Measurements from ENCODE around the gene SERP1.

SERP1 gene

GRCh38 chr3:150581174-150581573 is 34.9 kb upstream of the SERP1 start:
- Histone ChIP-seq H3K9me3 (ENCODE audit: control extremely low read depth in 1 of 5, control insufficient read depth in 4 of 5, insufficient read depth in 2 of 5, low read depth in 1 of 5, low read length in 4 of 5) (no peaks in the 10 kb centered on the region), H3K36me3 (ENCODE audit: control insufficient read depth in 4 of 4, insufficient read depth in 4 of 4, low read length in 3 of 4) (peaks cover 26 to 78% (median 44%) of the 10 kb centered on the region in 4 experiments), H3K27ac (ENCODE audit: insufficient read depth in 1 of 2, low read depth in 1 of 2, low read length in 2 of 2, poor library complexity in 1 of 2, severe bottlenecking in 2 of 2) (no peak overlapping the region), H3K4me1 (ENCODE audit: control extremely low read depth in 1 of 4, control insufficient read depth in 4 of 4, insufficient read depth in 4 of 4, low read length in 3 of 4) (peaks cover 0 to under 1% (median 0%) of the 10 kb centered on the region in 4 experiments), H3K4me3 (ENCODE audit: control insufficient read depth in 1 of 7, extremely low read depth in 1 of 7, insufficient read depth in 4 of 7, low read depth in 2 of 7, low read length in 6 of 7) (no peak overlapping the region), H3K27me3 (replicated peaks in 2 of 5; ENCODE audit: control insufficient read depth in 4 of 5, insufficient read depth in 5 of 5, low read length in 4 of 5) (no peaks in the 10 kb centered on the region)
- DNase-seq, result no peak
- CTCF ChIA-PET, result no interaction called here
- POLR2A ChIA-PET, result no interaction called here

- WGBS (ENCODE audit: insufficient coverage), result no CpG with 5 or more reads among the region's 1 CpG
- H3K27ac ChIP-seq (ENCODE audit: insufficient read depth in 1 of 2, low read depth in 1 of 2, low read length in 2 of 2, poor library complexity in 1 of 2, severe bottlenecking in 2 of 2), result no peak overlapping the region
- H3K27me3 ChIP-seq (replicated peaks in 2 of 5; ENCODE audit: control insufficient read depth in 4 of 5, insufficient read depth in 5 of 5, low read length in 4 of 5), result no peaks in the 10 kb centered on the region
- no peaks in the 10 kb centered on the region for H3K9me3 ChIP-seq (ENCODE audit: control extremely low read depth in 1 of 5, control insufficient read depth in 4 of 5, insufficient read depth in 2 of 5, low read depth in 1 of 5, low read length in 4 of 5)
- CTCF ChIA-PET, result interaction anchor here (1.3 to 2.4 kb wide), 6 partner anchors 8 to 16 kb away, joined by 4 to 7 read pairs (median 4); no protein-coding TSS in a partner anchor
- peaks cover 0 to 9% (median 4%) of the 10 kb centered on the region in 4 experiments for H3K4me1 ChIP-seq (ENCODE audit: control extremely low read depth in 1 of 4, control insufficient read depth in 4 of 4, insufficient read depth in 4 of 4, low read length in 3 of 4)
- peak in 2 of 3 donors; percentile 28 to 30 for DNase-seq
- H3K36me3 ChIP-seq (ENCODE audit: control insufficient read depth in 4 of 4, insufficient read depth in 4 of 4, low read length in 3 of 4), result peaks cover 17 to 68% (median 33%) of the 10 kb centered on the region in 4 experiments
- no peak overlapping the region for H3K4me3 ChIP-seq (ENCODE audit: control insufficient read depth in 1 of 7, extremely low read depth in 1 of 7, insufficient read depth in 4 of 7, low read depth in 2 of 7, low read length in 6 of 7)
- POLR2A ChIA-PET, result no interaction called here
These were observed 31.6 kb upstream of the SERP1 start for GRCh38 chr3:150577855-150578254.

- POLR2A ChIA-PET, result no interaction called here
- Histone ChIP-seq H3K27me3 (replicated peaks in 2 of 5; ENCODE audit: control insufficient read depth in 4 of 5, insufficient read depth in 5 of 5, low read length in 4 of 5) (no peaks in the 10 kb centered on the region), H3K27ac (ENCODE audit: insufficient read depth in 1 of 2, low read depth in 1 of 2, low read length in 2 of 2, poor library complexity in 1 of 2, severe bottlenecking in 2 of 2) (no peak overlapping the region), H3K9me3 (ENCODE audit: control extremely low read depth in 1 of 5, control insufficient read depth in 4 of 5, insufficient read depth in 2 of 5, low read depth in 1 of 5, low read length in 4 of 5) (no peaks in the 10 kb centered on the region), H3K36me3 (ENCODE audit: control insufficient read depth in 4 of 4, insufficient read depth in 4 of 4, low read length in 3 of 4) (peaks cover 14 to 65% (median 45%) of the 10 kb centered on the region in 4 experiments), H3K4me1 (ENCODE audit: control extremely low read depth in 1 of 4, control insufficient read depth in 4 of 4, insufficient read depth in 4 of 4, low read length in 3 of 4) (no peaks in the 10 kb centered on the region), H3K4me3 (ENCODE audit: control insufficient read depth in 1 of 7, extremely low read depth in 1 of 7, insufficient read depth in 4 of 7, low read depth in 2 of 7, low read length in 6 of 7) (no peak overlapping the region)
- 100% methylated on average over 1 of the region's 1 CpG for WGBS (ENCODE audit: insufficient coverage)
- DNase-seq, result no peak
- CTCF ChIA-PET, result interaction anchor here (0.7 to 1.7 kb wide), 4 partner anchors 8 to 40 kb away, joined by 3 to 7 read pairs (median 3); no protein-coding TSS in a partner anchor
These were observed 21.0 kb upstream of the SERP1 start for GRCh38 chr3:150567328-150567727.

- no peak for DNase-seq
- H3K9me3 ChIP-seq (ENCODE audit: control extremely low read depth in 1 of 5, control insufficient read depth in 4 of 5, insufficient read depth in 2 of 5, low read depth in 1 of 5, low read length in 4 of 5), result no peaks in the 10 kb centered on the region
- H3K36me3 ChIP-seq (ENCODE audit: control insufficient read depth in 4 of 4, insufficient read depth in 4 of 4, low read length in 3 of 4), result peaks cover 12 to 57% (median 35%) of the 10 kb centered on the region in 4 experiments
- no peak overlapping the region for H3K27ac ChIP-seq (ENCODE audit: insufficient read depth in 1 of 2, low read depth in 1 of 2, low read length in 2 of 2, poor library complexity in 1 of 2, severe bottlenecking in 2 of 2)
- H3K4me3 ChIP-seq (ENCODE audit: control insufficient read depth in 1 of 7, extremely low read depth in 1 of 7, insufficient read depth in 4 of 7, low read depth in 2 of 7, low read length in 6 of 7), result no peak overlapping the region
- no CpG with 5 or more reads among the region's 2 CpGs for WGBS (ENCODE audit: insufficient coverage)
- no peaks in the 10 kb centered on the region for H3K27me3 ChIP-seq (replicated peaks in 2 of 5; ENCODE audit: control insufficient read depth in 4 of 5, insufficient read depth in 5 of 5, low read length in 4 of 5)
- no peaks in the 10 kb centered on the region for H3K4me1 ChIP-seq (ENCODE audit: control extremely low read depth in 1 of 4, control insufficient read depth in 4 of 4, insufficient read depth in 4 of 4, low read length in 3 of 4)
- CTCF ChIA-PET, result interaction anchor here (1.5 kb wide), 1 partner anchor 13 kb away, joined by 7 read pairs; no protein-coding TSS in a partner anchor
- POLR2A ChIA-PET, result no interaction called here
These were observed 17.9 kb upstream of the SERP1 start for GRCh38 chr3:150564243-150564642.

GRCh38 chr3:150557725-150558124 is 11.4 kb upstream of the SERP1 start:
- CTCF ChIA-PET, result interaction anchor here (1.6 to 1.9 kb wide), 2 partner anchors 10 to 28 kb away, joined by 5 to 6 read pairs; no protein-coding TSS in a partner anchor
- no peaks in the 10 kb centered on the region for H3K9me3 ChIP-seq (ENCODE audit: control extremely low read depth in 1 of 5, control insufficient read depth in 4 of 5, insufficient read depth in 2 of 5, low read depth in 1 of 5, low read length in 4 of 5)
- peaks cover 10 to 48% (median 25%) of the 10 kb centered on the region in 4 experiments for H3K36me3 ChIP-seq (ENCODE audit: control insufficient read depth in 4 of 4, insufficient read depth in 4 of 4, low read length in 3 of 4)
- no peaks in the 10 kb centered on the region for H3K27me3 ChIP-seq (replicated peaks in 2 of 5; ENCODE audit: control insufficient read depth in 4 of 5, insufficient read depth in 5 of 5, low read length in 4 of 5)
- H3K4me1 ChIP-seq (ENCODE audit: control extremely low read depth in 1 of 4, control insufficient read depth in 4 of 4, insufficient read depth in 4 of 4, low read length in 3 of 4), result no peaks in the 10 kb centered on the region
- no peak for DNase-seq
- no CpG with 5 or more reads among the region's 1 CpG for WGBS (ENCODE audit: insufficient coverage)
- no peak overlapping the region for H3K27ac ChIP-seq (ENCODE audit: insufficient read depth in 1 of 2, low read depth in 1 of 2, low read length in 2 of 2, poor library complexity in 1 of 2, severe bottlenecking in 2 of 2)
- no peak overlapping the region for H3K4me3 ChIP-seq (ENCODE audit: control insufficient read depth in 1 of 7, extremely low read depth in 1 of 7, insufficient read depth in 4 of 7, low read depth in 2 of 7, low read length in 6 of 7)
- POLR2A ChIA-PET, result interaction anchor here (0.6 kb wide), 1 partner anchor 15 kb away, joined by 3 read pairs; no protein-coding TSS in a partner anchor

GRCh38 chr3:150556792-150557191 is 10.5 kb upstream of the SERP1 start:
- no peak for DNase-seq
- Histone ChIP-seq H3K4me1 (ENCODE audit: control extremely low read depth in 1 of 4, control insufficient read depth in 4 of 4, insufficient read depth in 4 of 4, low read length in 3 of 4) (no peaks in the 10 kb centered on the region), H3K27ac (ENCODE audit: insufficient read depth in 1 of 2, low read depth in 1 of 2, low read length in 2 of 2, poor library complexity in 1 of 2, severe bottlenecking in 2 of 2) (no peak overlapping the region), H3K4me3 (ENCODE audit: control insufficient read depth in 1 of 7, extremely low read depth in 1 of 7, insufficient read depth in 4 of 7, low read depth in 2 of 7, low read length in 6 of 7) (no peak overlapping the region), H3K9me3 (ENCODE audit: control extremely low read depth in 1 of 5, control insufficient read depth in 4 of 5, insufficient read depth in 2 of 5, low read depth in 1 of 5, low read length in 4 of 5) (no peaks in the 10 kb centered on the region), H3K36me3 (ENCODE audit: control insufficient read depth in 4 of 4, insufficient read depth in 4 of 4, low read length in 3 of 4) (peaks cover 8 to 50% (median 25%) of the 10 kb centered on the region in 4 experiments), H3K27me3 (replicated peaks in 2 of 5; ENCODE audit: control insufficient read depth in 4 of 5, insufficient read depth in 5 of 5, low read length in 4 of 5) (no peaks in the 10 kb centered on the region)
- ChIA-PET POLR2A (interaction anchor here (0.6 kb wide), 1 partner anchor 16 kb away, joined by 3 read pairs; no protein-coding TSS in a partner anchor), CTCF (interaction anchor here (1.6 to 1.9 kb wide), 3 partner anchors 9 to 27 kb away, joined by 5 to 7 read pairs (median 6); no protein-coding TSS in a partner anchor)
- no CpG with 5 or more reads among the region's 2 CpGs for WGBS (ENCODE audit: insufficient coverage)

GRCh38 chr3:150555859-150556436 is 9.7 kb upstream of the SERP1 start:
- peak overlapping the region in 1 of 2 experiments; percentile 2 for H3K27ac ChIP-seq (ENCODE audit: insufficient read depth in 1 of 2, low read depth in 1 of 2, low read length in 2 of 2, poor library complexity in 1 of 2, severe bottlenecking in 2 of 2)
- CTCF ChIA-PET, result interaction anchor here (1.6 to 1.9 kb wide), 2 partner anchors 12 to 27 kb away, joined by 5 to 7 read pairs; no protein-coding TSS in a partner anchor
- POLR2A ChIA-PET, result no interaction called here

More at GRCh38 chr3:150555859-150556436, 9.7 kb upstream of the SERP1 start:
- H3K27me3 ChIP-seq (replicated peaks in 2 of 5; ENCODE audit: control insufficient read depth in 4 of 5, insufficient read depth in 5 of 5, low read length in 4 of 5), result no peaks in the 10 kb centered on the region
- 100% methylated on average over 1 of the region's 4 CpGs for WGBS (ENCODE audit: insufficient coverage)
- no peak for DNase-seq
- H3K9me3 ChIP-seq (ENCODE audit: control extremely low read depth in 1 of 5, control insufficient read depth in 4 of 5, insufficient read depth in 2 of 5, low read depth in 1 of 5, low read length in 4 of 5), result no peaks in the 10 kb centered on the region
- no peaks in the 10 kb centered on the region for H3K4me1 ChIP-seq (ENCODE audit: control extremely low read depth in 1 of 4, control insufficient read depth in 4 of 4, insufficient read depth in 4 of 4, low read length in 3 of 4)
- H3K4me3 ChIP-seq (ENCODE audit: control insufficient read depth in 1 of 7, extremely low read depth in 1 of 7, insufficient read depth in 4 of 7, low read depth in 2 of 7, low read length in 6 of 7), result no peak overlapping the region
- H3K36me3 ChIP-seq (ENCODE audit: control insufficient read depth in 4 of 4, insufficient read depth in 4 of 4, low read length in 3 of 4), result peaks cover 8 to 51% (median 23%) of the 10 kb centered on the region in 4 experiments

Data from common myeloid progenitor, CD34-positive (primary cell).